ENCODE results near the gene KIF16B.

Gene KIF16B

GRCh38 chr20:16363506-16364319 is 209.5 kb downstream of the KIF16B start:
- no peak for DNase-seq (ENCODE audit: low read depth)
- TF ChIP-seq, protein P1, sequence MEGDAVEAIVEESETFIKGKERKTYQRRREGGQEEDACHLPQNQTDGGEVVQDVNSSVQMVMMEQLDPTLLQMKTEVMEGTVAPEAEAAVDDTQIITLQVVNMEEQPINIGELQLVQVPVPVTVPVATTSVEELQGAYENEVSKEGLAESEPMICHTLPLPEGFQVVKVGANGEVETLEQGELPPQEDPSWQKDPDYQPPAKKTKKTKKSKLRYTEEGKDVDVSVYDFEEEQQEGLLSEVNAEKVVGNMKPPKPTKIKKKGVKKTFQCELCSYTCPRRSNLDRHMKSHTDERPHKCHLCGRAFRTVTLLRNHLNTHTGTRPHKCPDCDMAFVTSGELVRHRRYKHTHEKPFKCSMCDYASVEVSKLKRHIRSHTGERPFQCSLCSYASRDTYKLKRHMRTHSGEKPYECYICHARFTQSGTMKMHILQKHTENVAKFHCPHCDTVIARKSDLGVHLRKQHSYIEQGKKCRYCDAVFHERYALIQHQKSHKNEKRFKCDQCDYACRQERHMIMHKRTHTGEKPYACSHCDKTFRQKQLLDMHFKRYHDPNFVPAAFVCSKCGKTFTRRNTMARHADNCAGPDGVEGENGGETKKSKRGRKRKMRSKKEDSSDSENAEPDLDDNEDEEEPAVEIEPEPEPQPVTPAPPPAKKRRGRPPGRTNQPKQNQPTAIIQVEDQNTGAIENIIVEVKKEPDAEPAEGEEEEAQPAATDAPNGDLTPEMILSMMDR (IDR thresholded peaks at IDR 0.05; ENCODE audit: control insufficient read depth, insufficient read depth, low read depth, low read length, missing control alignments): no peak

GRCh38 chr20:16362642-16363041 is 210.6 kb downstream of the KIF16B start:
- TF ChIP-seq, protein P1 (IDR thresholded peaks at IDR 0.05; ENCODE audit: control insufficient read depth, insufficient read depth, low read depth, low read length, missing control alignments): no peak
- H3K4me3 ChIP-seq (ENCODE audit: control insufficient read depth, low read depth, low read length): no peak overlapping the region
- DNase-seq (ENCODE audit: low read depth): no peak

More at GRCh38 chr20:16363506-16364319, 209.5 kb downstream of the KIF16B start:
- H3K4me3 ChIP-seq (ENCODE audit: control insufficient read depth, low read depth, low read length): no peak overlapping the region

DNA sequence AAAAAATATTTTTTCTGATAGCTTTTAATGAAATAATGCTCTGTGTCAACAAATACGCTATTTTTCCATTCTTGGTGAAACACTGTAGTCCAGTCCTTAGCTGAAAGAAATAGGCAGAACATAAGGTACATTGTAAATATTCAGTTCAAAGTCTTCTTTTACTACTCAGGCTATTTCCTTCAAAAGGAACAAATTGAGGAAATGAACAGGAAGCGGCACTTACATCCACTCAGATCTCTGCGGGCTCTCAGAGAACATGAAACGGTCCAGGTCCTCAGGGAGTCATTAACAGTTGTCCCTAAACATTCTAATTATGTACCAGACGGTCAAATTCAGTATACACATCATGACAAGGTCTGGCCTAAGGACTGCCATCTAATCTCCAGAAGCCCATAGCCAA is 212.6 kb downstream of the KIF16B start:
- no peak for DNase-seq (ENCODE audit: low read depth)
- TF ChIP-seq, protein P1 (IDR thresholded peaks at IDR 0.05; ENCODE audit: control insufficient read depth, insufficient read depth, low read depth, low read length, missing control alignments): no peak
- H3K4me3 ChIP-seq (ENCODE audit: control insufficient read depth, low read depth, low read length): no peak overlapping the region

DNA sequence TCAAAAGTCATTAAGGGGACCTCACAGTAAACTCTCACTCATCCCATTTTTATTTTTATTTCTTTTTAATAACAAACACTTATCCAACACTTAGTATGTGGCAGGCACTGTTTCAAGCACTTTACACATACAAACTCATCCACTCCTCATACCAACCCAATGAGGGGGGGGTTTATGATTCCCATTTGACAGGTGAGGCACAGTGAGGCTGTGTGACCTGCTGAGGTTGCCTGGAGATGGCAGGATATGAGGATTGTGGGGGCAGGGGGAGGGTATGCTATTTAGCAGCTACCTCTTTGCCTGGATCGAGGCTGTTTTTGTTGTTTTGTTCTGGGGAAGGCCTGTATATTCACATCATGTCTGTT is 219.8 kb downstream of the KIF16B start:
- no peak for DNase-seq (ENCODE audit: low read depth)
- H3K4me3 ChIP-seq (ENCODE audit: control insufficient read depth, low read depth, low read length): no peak overlapping the region
- TF ChIP-seq, protein P1 (IDR thresholded peaks at IDR 0.05; ENCODE audit: control insufficient read depth, insufficient read depth, low read depth, low read length, missing control alignments): no peak

- no peak overlapping the region for H3K4me3 ChIP-seq (ENCODE audit: control insufficient read depth, low read depth, low read length)
- TF ChIP-seq, protein P1 (IDR thresholded peaks at IDR 0.05; ENCODE audit: control insufficient read depth, insufficient read depth, low read depth, low read length, missing control alignments): no peak
- DNase-seq (ENCODE audit: low read depth): no peak
These were observed 220.4 kb downstream of the KIF16B start for GRCh38 chr20:16352751-16353416.

DNA sequence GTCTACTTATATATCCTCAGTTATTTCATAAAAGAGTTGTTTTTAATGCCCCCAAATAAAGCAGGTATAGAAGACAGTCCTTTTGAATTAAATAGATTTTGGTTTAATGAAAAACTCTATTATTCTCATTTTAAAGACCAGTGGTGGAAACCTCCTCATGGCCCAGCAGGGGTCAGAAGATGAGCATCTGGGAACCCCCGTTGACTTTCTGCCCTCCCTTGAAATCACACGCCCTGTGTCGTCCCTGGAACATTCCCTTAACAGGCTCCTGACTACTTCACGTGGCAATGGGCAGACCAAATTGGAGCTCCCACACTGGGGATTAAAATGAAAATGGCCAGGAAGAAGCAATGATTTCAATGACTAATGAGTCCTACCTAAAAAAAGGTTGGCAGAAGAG is 220.9 kb downstream of the KIF16B start:
- TF ChIP-seq, protein P1 (IDR thresholded peaks at IDR 0.05; ENCODE audit: control insufficient read depth, insufficient read depth, low read depth, low read length, missing control alignments): no peak
- H3K4me3 ChIP-seq (ENCODE audit: control insufficient read depth, low read depth, low read length): no peak overlapping the region
- no peak for DNase-seq (ENCODE audit: low read depth)

Data from AG09309 (cell line).